Activated naive CD8-positive, alpha-beta T cell treated with anti-CD3 and anti-CD28 coated beads, Interleukin-2, amount 10 ng/mL, durations not matched to agents 7 days and 5 days (primary cell): ENCODE results near the gene NCK2. TPM values are rescaled to one million over a fixed set of nuclear protein-coding genes. Genes with fewer than 3 reads are reported as not detected.

Experiments
- ATAC-seq: fragments of 150-1000 bp; cut with Tn5 transposase; one replicate; pipeline ENCODE4 v1.10.0; 2021; ENCODE audit warnings: low read depth, moderate library complexity
- POLR2A ChIA-PET: fragments of 350-600 bp; sonication (Branson Sonifier 250); formaldehyde crosslinking; loops from one replicate; lab custom pipeline; 2021; ENCODE audit warnings: antibody characterized with exemption; lab: Charles Lee
- DNase-seq: peaks from one replicate; pipeline ENCODE4 v3.0.0; 2021
- H3K27ac Mint-ChIP-seq: one replicate; pipeline ENCODE4 v1.8.0; 2022; ENCODE audit warnings: mild to moderate bottlenecking, mixed read lengths
- H3K27me3 Mint-ChIP-seq: one replicate; pipeline ENCODE4 v1.8.0; 2022; ENCODE audit warnings: mild to moderate bottlenecking, moderate library complexity, mixed read lengths
- H3K36me3 Mint-ChIP-seq: one replicate; pipeline ENCODE4 v1.8.0; 2021; ENCODE audit warnings: mild to moderate bottlenecking, mixed read lengths
- H3K4me1 Mint-ChIP-seq: one replicate; pipeline ENCODE4 v1.8.0; 2021; ENCODE audit warnings: mixed read lengths
- H3K4me3 Mint-ChIP-seq: one replicate; pipeline ENCODE4 v1.8.0; 2022; ENCODE audit warnings: mild to moderate bottlenecking, moderate library complexity, mixed read lengths
- H3K9me3 Mint-ChIP-seq: one replicate; pipeline ENCODE4 v1.8.0; 2021; ENCODE audit warnings: mixed read lengths
- total RNA-seq, 2 experiments: library from RNA; stranded (reverse); gene quantifications; one replicate each; pipeline ENCODE4 v1.2.3, GENCODE V29; 2021

NCK2 gene
- total RNA-seq, 2 experiments from 2014 or later = 69.6 to 70.0 TPM

GRCh38 chr2:105785095-105785847, 40.6 kb downstream of the NCK2 start:
- Mint-ChIP-seq H3K4me1 (peaks cover 83% of the 10 kb centered on the region), H3K36me3 (peaks cover 18% of the 10 kb centered on the region), H3K27ac (no peak overlapping the region), H3K9me3 (no peaks in the 10 kb centered on the region), H3K4me3 (no peak overlapping the region), H3K27me3 (no peaks in the 10 kb centered on the region)
- POLR2A ChIA-PET = interaction anchor here (2.4 to 2.8 kb wide), 3 partner anchors 9 to 39 kb away, joined by 9 to 20 read pairs (median 11); no protein-coding TSS in a partner anchor
- ATAC-seq (no peak), DNase-seq (no peak)

GRCh38 chr2:105786231-105787230, 41.8 kb downstream of the NCK2 start:
- ATAC-seq (peak; percentile 23), DNase-seq (no peak)
- Mint-ChIP-seq H3K36me3 (peaks cover 16% of the 10 kb centered on the region), H3K9me3 (no peaks in the 10 kb centered on the region), H3K27ac (peak overlapping the region; percentile 90), H3K4me1 (peaks cover 83% of the 10 kb centered on the region), H3K27me3 (no peaks in the 10 kb centered on the region), H3K4me3 (peak overlapping the region; percentile 60)
- POLR2A ChIA-PET = interaction anchor here (1.1 to 2.8 kb wide), 7 partner anchors 9 to 308 kb away, joined by 4 to 20 read pairs (median 7); no protein-coding TSS in a partner anchor

GRCh38 chr2:105787376-105788318, 42.9 kb downstream of the NCK2 start:
- no peak for ATAC-seq

GRCh38 chr2:105788670-105789290, 44.1 kb downstream of the NCK2 start:
- no peak for ATAC-seq
- H3K4me3 Mint-ChIP-seq = no peak overlapping the region
- H3K27ac Mint-ChIP-seq = peak overlapping the region; percentile 94
- H3K27me3 Mint-ChIP-seq = no peaks in the 10 kb centered on the region
- H3K9me3 Mint-ChIP-seq = peaks cover 4% of the 10 kb centered on the region
- DNase-seq = no peak
- peaks cover 88% of the 10 kb centered on the region for H3K4me1 Mint-ChIP-seq
- H3K36me3 Mint-ChIP-seq = peaks cover 28% of the 10 kb centered on the region
- POLR2A ChIA-PET = interaction anchor here (1.0 to 2.1 kb wide), 5 partner anchors 10 to 306 kb away, joined by 3 to 8 read pairs (median 7); no protein-coding TSS in a partner anchor

More at GRCh38 chr2:105787376-105788318, 42.9 kb downstream of the NCK2 start:
- DNase-seq = peak; percentile 60
- peaks cover 22% of the 10 kb centered on the region for H3K36me3 Mint-ChIP-seq
- H3K27me3 Mint-ChIP-seq = no peaks in the 10 kb centered on the region
- H3K4me1 Mint-ChIP-seq = peaks cover 82% of the 10 kb centered on the region
- H3K27ac Mint-ChIP-seq = peak overlapping the region; percentile 90
- POLR2A ChIA-PET = interaction anchor here (1.1 to 2.8 kb wide), 7 partner anchors 8 to 307 kb away, joined by 3 to 20 read pairs (median 7); no protein-coding TSS in a partner anchor
- no peaks in the 10 kb centered on the region for H3K9me3 Mint-ChIP-seq
- peak overlapping the region; percentile 60 for H3K4me3 Mint-ChIP-seq

- H3K4me3 Mint-ChIP-seq = peak overlapping the region; percentile 67
- ATAC-seq (peak; percentile 86), DNase-seq (peak; percentile 64)
- no peaks in the 10 kb centered on the region for H3K27me3 Mint-ChIP-seq
- H3K9me3 Mint-ChIP-seq = peaks cover 4% of the 10 kb centered on the region
- H3K36me3 Mint-ChIP-seq = peaks cover 25% of the 10 kb centered on the region
- H3K27ac Mint-ChIP-seq = peak overlapping the region; percentile 94
- peaks cover 82% of the 10 kb centered on the region for H3K4me1 Mint-ChIP-seq
- POLR2A ChIA-PET = interaction anchor here (1.0 to 2.0 kb wide), 4 partner anchors 9 to 43 kb away, joined by 4 to 8 read pairs (median 6); no protein-coding TSS in a partner anchor
Observed at GRCh38 chr2:105789745-105790460, 45.2 kb downstream of the NCK2 start.

- peak overlapping the region; percentile 94 for H3K27ac Mint-ChIP-seq
- H3K4me3 Mint-ChIP-seq = peak overlapping the region; percentile 67
- peaks cover 25% of the 10 kb centered on the region for H3K36me3 Mint-ChIP-seq
- POLR2A ChIA-PET = interaction anchor here (1.0 to 2.0 kb wide), 4 partner anchors 8 to 44 kb away, joined by 4 to 8 read pairs (median 6); no protein-coding TSS in a partner anchor
- ATAC-seq (no peak), DNase-seq (no peak)
- H3K4me1 Mint-ChIP-seq = peaks cover 82% of the 10 kb centered on the region
- H3K9me3 Mint-ChIP-seq = peaks cover 4% of the 10 kb centered on the region
- H3K27me3 Mint-ChIP-seq = no peaks in the 10 kb centered on the region
Observed at GRCh38 chr2:105790461-105791149, 45.9 kb downstream of the NCK2 start.

GRCh38 chr2:105791229-105791628, 46.5 kb downstream of the NCK2 start:
- Mint-ChIP-seq H3K27me3 (no peaks in the 10 kb centered on the region), H3K36me3 (peaks cover 22% of the 10 kb centered on the region), H3K27ac (peak overlapping the region; percentile 39), H3K9me3 (peaks cover 4% of the 10 kb centered on the region), H3K4me1 (peaks cover 82% of the 10 kb centered on the region), H3K4me3 (peak overlapping the region; percentile 5)
- DNase-seq (no peak), ATAC-seq (no peak)
- POLR2A ChIA-PET = no interaction called here

- no peak overlapping the region for H3K4me3 Mint-ChIP-seq
- H3K4me1 Mint-ChIP-seq = peaks cover 83% of the 10 kb centered on the region
- no peaks in the 10 kb centered on the region for H3K27me3 Mint-ChIP-seq
- no peak for DNase-seq
- no peak for ATAC-seq
- H3K27ac Mint-ChIP-seq = peak overlapping the region; percentile 78
- H3K36me3 Mint-ChIP-seq = peaks cover 22% of the 10 kb centered on the region
- POLR2A ChIA-PET = interaction anchor here (0.8 to 1.3 kb wide), 2 partner anchors 142 to 302 kb away, joined by 3 read pairs; no protein-coding TSS in a partner anchor
- H3K9me3 Mint-ChIP-seq = peaks cover 4% of the 10 kb centered on the region
Observed at GRCh38 chr2:105792561-105792960, 47.8 kb downstream of the NCK2 start.

- peaks cover 22% of the 10 kb centered on the region for H3K36me3 Mint-ChIP-seq
- POLR2A ChIA-PET = interaction anchor here (0.7 to 0.9 kb wide), 3 partner anchors 47 to 136 kb away, joined by 4 to 9 read pairs (median 6); no protein-coding TSS in a partner anchor
- H3K4me1 Mint-ChIP-seq = peaks cover 85% of the 10 kb centered on the region
- peak overlapping the region; percentile 45 for H3K4me3 Mint-ChIP-seq
- H3K27me3 Mint-ChIP-seq = no peaks in the 10 kb centered on the region
- H3K27ac Mint-ChIP-seq = peak overlapping the region; percentile 78
- H3K9me3 Mint-ChIP-seq = peaks cover 4% of the 10 kb centered on the region
- DNase-seq (no peak), ATAC-seq (no peak)
Observed at GRCh38 chr2:105793196-105793975, 48.7 kb downstream of the NCK2 start.

GRCh38 chr2:105794926-105795574, 50.3 kb downstream of the NCK2 start:
- peaks cover 20% of the 10 kb centered on the region for H3K36me3 Mint-ChIP-seq

More at GRCh38 chr2:105794926-105795574, 50.3 kb downstream of the NCK2 start:
- H3K27ac Mint-ChIP-seq = peak overlapping the region; percentile 99
- H3K4me1 Mint-ChIP-seq = peaks cover 83% of the 10 kb centered on the region
- POLR2A ChIA-PET = interaction anchor here (0.6 to 1.9 kb wide), 3 partner anchors 8 to 50 kb away, joined by 3 to 6 read pairs (median 5); no protein-coding TSS in a partner anchor
- peak overlapping the region; percentile 88 for H3K4me3 Mint-ChIP-seq
- ATAC-seq (no peak), DNase-seq (no peak)
- H3K9me3 Mint-ChIP-seq = peaks cover 4% of the 10 kb centered on the region
- H3K27me3 Mint-ChIP-seq = no peaks in the 10 kb centered on the region
